Effector CD4-positive, alpha-beta T cell (primary cell): ENCODE results near the gene HOXA10. TPM values are rescaled to one million over a fixed set of nuclear protein-coding genes. Genes with fewer than 3 reads are reported as not detected.

ENCODE experiments used
- DNase-seq: peaks from one replicate; pipeline ENCODE4 v3.0.0-alpha.2; 2020
- total RNA-seq: gene quantifications from one replicate; lab custom pipeline; 2026; lab: John Stamatoyannopoulos, UW

HOXA10 gene
- total RNA-seq: not detected

DNA sequence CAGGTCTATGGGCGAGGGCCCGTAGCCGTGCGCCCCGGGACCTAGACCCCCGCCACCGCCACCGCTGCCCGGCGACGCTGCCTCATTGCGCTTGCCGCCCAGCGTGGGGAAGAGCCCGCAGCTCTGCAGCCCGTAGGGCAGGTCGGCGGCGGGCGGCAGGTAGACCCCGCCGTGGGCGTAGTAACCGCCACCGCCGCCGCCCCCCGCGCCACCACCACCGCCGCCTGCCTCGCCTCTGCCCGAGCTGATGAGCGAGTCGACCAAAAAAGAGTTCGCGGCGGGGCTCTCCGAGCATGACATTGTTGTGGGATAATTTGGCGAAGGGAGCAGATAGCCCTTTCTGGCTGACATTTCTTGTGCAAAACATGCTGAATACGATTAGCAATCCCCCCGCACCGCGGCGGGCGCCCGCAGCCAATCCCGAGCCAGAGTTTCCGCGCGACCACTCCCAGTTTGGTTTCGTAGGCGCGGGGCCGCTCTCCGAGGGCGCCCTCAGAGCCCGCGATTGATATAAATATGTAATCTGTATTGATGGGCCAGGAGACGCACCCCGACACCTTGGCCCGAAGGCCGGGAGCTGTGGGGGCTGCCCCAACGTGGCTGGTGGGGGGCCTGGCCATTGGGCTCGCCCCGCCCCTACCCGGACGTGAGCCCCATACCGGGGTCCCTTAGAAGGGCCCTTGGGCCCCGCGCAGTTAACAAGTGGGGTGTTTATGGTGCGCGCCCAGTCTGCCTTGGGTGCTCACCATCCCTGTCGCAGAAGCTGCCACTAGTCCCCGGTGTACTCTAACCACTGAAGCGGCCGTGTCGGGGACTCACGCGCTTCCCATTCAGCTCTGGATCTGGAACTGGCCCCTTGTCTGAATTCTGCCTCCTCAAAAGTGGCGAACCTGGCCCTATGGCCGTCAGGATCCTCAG, at the start of gene HOXA10:
TSS of gene HOXA10 (minus strand) at position 365 of the 918 bp plus-strand sequence. CDS start at position 351, 14 bp downstream.
- no peak for DNase-seq

DNA sequence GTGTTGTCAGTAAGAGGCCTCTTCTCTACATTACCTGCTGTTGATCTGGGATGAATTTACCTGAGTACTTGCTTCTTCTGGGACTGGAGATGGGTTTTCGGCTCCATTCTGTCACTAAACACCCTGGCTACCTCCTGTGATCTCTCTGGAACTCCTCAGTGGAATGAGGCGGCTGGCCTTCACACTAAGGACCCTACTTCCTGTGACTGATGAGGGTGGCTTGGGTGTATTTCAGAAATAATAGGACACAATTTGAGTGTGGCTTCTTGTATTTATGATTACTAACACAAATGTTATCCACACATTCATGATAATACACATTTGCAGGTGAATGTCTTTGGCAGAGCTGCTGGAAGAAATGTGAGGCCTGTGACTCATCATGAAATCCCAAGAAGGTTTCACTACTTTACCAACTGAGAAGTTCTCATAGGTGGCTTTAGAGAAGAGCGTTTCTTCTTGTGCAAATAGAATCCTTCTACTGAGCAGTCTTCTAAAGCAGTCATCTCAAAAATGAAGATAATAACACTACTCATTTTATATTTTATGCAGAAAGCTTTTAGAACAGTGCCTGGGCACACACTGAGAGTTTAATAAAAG, 47.2 kb upstream of the HOXA10 start:
- no peak for DNase-seq

DNA sequence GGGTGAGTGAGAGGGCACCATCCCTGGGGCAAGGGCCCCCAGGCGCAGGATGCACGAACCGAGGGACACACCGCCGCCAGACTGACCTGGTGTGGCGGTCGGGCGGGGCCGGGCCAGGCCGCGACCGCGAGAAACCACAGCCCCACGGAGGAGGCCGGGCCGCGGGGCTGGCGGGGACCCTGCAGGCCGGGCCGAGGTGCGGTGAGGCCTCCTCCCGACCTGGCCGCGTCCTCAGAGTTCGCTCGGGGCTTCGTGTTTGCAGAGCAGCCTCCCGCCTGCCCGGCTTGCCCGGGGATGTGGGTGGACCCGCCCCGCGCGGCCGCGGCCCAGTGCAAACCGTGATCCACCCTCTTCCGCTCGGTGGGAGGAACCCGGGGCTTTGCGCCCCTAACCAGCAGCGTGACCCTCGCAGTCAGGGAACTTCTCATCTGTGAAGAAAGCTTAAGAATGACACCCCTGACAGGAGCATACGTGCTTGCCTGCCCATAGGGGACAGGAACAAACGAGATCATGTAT, 46.4 kb upstream of the HOXA10 start:
- DNase-seq: no peak

DNA sequence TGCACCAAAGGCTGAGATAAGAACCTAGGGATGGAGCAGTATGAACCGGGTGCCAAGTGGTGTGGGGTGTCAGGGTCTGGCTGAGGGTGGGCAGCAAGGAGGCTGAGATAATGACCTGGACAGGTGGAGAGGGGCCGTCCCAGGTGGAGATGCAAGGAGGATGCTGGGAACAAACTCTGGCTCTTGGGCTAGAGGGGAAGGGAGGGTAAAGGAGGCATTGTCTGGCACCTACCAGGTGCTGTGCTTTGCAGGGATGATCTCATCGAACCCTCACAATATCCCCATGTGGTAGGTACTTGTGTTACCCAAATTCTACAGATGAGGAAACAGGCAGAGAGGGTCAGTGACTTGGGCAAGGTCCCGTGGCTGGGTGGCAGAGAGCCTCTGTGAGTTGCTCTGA, 45.7 kb upstream of the HOXA10 start:
- no peak for DNase-seq

DNA sequence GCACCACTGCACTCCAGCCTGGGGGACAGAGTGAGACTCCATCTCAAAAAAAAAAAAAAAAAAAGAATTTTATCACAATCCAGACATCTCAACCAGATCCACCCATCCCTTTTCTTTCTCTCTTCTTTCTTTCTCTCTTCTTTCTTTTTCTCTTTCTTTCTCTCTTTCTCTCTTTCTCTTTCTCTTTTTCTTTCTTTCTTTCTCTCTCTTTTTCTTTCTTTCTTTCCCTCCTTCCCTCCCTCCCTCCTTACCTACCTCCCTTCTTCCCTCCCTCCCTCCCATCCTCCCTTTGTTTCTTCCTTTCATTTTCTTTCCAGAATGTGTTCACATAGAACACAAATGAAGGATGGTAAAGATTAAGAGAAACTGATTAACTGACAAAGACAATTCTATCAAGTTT, 43.8 kb upstream of the HOXA10 start:
- no peak for DNase-seq

DNA sequence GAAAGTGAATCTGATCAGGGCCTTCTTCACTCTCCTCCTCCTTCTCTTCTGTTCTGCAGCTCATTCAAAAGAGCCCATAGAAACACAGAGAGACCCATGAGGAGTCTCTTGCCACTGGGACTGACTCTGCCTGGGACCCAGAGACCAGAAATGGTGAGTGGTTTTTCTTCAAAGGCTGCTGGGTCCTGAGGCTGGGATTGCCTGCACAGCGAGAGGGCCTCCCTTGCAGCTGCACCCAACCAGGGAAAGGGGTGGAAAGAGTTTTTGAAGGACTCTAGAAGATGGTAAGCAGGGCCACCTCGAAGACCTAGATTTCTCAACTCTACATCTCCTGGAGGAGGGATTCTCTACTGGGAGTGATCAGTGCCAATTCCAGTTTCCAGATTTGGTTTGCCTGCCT, 41.2 kb upstream of the HOXA10 start:
- DNase-seq: no peak

DNA sequence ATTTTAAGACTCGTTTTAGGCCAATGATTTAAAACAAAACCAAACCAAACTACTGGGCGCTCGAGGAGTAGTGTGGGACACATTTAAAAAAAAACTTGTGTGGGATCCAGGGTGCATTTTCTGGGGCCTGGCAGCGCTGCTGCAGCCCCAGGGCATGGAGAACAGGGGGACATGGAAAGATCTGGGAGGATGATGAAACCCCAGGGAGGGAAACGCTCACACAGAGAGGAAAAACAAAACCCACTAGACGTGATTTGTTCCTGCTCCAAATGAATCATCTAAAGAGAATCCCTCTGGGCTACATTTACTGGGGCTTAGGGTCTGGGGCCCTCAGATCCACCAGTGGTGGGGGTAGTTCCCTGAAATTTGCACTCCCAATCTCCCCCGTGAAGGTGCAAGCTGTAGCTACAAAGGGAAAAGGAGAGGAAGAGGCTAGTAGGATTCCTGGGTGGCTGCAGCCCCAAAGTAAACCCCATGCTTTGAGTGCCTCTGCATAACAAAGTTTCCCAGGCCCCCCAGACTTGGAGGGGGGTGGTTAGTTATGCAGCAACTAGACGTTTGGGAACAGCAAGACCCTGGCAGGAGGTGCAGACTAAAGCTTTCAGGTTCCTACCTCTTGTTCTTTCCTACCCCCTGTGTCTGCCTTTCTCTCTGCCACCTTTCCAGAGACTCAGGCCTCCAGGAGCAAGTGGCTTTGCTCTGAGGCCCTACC, 40.3 kb upstream of the HOXA10 start:
- no peak for DNase-seq

DNA sequence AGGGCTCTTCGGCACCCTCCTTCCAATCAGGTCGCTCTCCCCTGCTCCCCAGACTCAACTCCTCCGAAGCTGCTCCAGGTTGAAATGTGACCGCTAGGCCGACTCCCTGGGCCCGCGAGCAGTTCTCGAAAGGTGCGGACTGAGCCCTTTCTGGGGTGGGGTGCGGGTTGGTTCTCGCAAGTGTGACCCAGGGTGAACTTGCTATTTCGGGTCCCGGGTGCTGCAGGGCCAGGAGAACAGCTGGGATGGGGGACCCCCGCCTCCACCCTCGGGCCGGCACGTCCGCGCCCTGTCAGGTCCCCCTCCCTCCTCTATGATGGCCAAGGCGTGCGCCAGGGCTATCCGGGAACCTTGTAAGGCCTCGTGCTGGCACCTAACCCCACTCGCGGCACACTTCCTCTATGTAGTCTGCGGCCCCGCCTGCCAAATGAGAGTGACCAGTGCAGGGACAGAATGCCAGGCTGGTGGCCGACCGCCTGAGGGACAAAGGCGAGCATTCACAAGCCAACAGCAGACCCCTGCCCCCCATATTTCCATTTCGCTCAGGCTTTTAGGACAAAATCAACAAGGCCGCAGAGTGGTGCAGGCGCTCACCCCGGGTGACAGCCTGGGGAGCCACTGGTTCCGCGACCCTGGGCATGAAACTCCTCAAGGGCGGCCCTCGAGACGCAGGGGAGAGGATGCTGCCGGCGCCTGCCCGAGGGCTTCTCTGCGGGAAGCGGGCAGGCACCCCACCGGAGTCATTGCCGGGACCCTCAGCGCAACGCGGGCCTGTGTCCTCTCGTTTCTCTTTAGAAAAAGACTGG, 39.5 kb upstream of the HOXA10 start:
- no peak for DNase-seq

DNA sequence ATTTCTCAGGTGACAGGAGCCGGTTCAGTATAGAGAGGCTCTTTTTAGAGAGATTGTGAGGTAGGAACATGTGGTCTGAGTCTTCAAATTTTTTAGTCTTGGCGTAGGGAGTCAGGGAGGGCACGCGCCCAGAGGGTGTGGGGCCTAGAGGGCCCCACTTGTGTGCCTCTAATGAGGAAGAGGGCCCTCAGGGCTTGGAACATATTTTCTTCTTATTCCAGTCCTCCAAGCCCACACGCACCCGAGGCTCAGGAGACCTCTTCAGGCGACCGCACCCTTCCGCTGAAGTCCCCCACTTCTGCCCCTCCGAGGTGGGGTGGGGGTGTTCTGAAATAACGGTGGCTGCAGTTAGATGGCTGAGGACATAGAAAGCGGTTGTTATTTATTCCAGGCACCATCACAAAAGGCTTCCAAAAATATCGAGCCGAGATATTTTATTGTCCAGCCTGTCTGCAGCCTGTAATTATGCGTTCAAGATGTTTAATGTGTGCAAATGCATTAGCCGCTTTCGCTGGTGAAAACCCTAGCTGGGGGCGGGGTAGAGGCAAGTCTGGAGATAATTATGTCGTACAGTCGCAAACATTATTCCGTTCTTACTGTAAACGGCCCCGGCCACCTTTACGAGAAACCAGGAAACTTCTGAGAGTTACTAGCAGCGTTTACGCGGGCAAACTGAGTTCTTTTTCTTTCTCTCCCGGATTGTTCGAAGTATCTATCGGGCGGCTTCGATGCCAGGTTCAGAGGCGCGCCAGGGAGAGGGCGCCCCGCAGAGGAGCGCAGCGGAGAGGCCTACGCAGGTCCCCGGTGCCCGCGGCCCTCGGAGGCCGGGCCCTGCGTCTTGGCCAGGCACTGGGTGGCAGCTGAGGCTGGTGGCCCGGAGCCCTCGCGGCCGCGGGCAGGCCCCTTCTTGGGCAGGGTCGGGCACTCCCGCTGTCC, 38.6 kb upstream of the HOXA10 start:
- DNase-seq: no peak

DNA sequence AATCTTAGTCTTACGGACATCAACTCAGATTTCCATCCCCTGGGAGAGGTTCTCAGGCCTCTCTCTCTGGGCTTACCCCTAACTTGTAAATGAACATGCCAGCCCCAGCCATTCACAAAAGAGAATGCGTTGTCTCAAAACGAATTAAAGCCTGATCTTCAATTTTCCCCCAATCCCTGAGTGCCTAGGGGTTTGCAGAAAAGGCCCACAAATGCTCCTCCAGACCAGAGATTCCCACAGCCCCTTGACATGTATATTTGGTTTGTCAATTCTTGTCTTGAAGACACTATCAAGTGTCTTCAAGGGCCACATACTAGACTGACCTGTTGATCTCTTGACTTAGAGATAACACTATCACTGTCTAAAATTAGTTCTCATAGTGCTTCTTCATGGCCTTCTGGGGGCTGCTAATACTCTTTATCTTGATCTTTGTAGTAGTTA, 37.7 kb upstream of the HOXA10 start:
- DNase-seq: no peak

DNA sequence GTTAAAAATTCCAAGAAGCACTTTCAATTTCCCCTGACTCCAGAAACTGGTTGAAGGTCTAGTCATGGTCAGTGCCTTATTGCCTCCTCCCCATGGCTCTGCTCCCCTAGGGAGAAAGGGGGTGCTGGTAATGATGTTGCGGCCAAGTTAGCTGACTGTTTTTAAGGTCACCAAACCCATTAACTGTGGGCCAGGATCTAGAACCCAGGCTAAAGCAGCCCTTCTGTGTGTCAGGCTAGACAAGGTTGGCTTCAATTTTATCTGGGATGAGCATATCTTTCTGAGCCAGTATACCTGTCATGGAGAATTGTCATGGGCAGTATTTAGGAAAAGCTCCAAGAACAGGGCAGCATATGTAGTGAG, 36.9 kb upstream of the HOXA10 start:
- DNase-seq: no peak

DNA sequence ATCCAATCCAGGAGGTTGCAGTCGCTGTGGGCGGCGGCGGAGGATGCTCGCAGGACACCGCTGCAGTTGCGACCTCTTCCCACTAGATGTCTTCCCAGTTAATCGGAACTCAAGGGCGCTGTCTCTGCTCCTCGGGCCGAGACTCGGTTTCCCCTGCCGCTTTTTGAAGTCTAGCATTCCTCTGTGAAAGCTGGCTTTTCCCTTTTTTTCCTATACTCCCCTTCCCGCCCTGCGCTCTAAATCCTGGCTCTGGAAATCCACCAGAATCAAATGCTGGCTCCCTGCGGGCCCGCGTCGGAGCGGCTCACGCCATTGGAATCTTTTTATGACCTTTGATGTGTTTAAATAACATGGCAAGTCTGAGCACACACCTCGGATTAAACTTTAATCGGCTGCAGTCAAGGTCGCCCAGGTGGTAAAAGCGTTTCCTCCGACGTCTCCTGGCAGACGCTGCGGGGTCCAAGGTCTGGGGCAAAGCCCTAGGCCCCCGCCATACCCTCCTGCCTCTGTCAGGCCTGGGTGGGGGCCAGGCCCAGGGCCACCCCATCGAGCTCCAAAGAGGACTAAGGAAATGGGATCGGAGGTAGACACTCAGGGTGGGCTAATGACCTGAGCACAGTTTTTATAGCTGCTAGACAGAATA, 36.4 kb upstream of the HOXA10 start:
- no peak for DNase-seq

DNA sequence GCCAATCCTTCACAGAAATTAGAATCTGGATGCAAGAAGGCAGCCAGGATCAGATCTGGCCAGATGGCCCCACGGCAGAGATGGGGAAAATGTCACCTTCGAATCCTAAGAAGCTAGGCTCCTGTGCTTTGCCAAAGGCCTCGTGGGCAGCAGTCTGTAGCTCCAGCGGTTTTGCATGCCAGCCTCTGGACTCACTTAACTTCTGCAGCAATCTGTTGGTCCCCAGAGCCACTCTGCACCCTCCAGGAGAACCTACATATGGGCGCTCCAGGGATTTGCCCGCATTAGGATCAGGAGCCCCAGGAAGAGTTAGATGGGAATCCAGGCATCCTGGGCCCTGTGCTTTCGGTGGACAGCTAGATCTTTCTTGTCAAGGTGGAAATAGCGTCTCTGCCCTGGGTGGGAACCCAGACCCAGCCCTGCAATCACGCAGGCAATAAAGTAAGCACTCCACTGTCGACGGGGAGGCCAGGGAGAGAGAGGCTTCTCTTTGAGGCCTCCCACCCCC, 35.9 kb upstream of the HOXA10 start:
- no peak for DNase-seq

DNA sequence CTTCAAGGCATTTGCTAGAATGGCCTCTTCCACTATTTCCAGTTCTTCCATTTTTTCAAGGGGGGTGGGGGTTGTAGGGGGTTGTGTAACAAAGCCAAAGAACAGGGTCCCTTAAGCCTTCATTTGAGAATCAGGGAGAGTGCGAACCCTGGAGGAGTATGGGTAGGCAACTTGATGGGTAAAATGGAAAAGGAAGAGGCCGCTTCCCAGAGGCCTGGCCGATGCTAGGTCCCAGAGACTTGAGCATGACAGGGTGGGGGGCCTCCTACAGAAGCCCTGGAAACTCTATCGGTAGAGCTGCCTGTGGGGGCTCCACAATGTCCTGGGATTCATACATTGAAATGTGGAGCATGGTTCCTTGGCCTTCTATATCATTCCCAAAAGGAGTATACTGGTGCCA, 34.9 kb upstream of the HOXA10 start:
- no peak for DNase-seq

DNA sequence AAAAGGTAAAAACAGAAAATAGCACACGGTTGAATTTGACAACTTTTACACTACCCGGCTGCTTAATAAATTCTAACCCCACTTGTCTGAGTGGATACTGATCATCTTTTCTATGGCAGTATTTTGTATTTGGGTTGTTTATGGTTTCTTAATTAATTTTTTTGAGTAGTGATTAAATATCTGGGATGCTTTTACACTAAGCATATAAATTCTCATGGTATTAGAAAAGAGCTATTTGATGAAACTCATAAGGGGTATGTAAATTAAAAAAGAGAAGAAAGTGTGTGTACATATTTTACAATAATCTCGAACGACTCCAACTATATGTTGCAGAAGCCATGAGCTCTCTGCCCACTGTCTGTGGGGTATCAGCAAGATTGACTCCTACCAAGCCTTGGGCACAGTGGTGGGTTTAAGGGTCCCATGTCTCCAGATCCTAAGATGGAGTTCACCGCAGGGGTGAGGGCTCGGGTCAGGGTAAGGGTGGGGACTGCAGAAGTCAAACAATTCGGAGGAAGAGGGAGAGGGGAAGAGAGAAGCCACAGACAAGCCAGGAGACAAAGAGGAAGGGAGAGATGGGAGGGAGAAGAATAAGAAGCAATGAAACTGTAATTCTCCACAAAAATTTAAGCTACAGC, 33.3 kb upstream of the HOXA10 start:
- no peak for DNase-seq

DNA sequence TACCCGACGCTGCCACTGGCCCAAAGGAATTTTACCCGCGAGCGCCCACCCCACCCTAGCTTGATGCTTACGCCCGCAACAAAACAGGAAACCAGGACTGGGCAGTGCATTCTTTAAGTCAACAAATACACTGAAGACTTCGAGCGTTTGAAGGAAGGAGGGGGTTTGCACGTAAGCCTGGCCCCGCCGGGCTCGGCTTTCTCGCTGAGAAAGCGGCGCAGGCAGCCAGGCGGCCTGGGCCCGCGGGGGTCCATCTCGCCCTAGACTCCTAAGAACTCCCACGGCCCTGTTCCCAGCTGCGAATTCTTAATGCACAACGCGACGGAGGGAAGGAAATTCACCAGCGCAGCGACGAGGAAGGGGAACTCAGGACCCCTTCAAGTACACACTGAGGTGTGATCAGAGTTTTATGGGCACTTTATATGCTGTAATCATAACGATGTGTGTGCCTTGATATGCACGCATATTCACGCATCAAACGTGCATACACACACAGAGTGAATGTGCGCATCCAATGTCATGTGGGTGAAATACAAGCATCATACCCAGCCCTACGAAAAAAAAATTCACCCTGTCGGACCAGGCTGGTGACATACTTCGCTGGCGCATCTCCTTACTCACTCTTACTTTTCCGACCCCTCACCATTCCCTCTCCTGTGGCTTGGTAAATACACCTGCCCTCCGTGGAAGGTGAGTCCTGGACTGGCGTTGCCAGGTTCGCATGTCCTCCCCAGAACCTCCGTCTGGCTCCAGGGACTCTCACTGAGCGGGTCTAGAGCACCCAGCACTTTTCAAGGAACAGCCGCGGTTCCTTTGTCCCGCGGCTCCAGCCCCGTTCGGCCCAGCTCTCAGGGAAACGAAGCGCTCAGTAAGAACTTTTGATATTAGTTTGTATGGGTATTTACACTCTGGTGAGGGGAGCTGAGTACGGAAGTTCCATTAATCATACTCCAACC, 31.5 kb upstream of the HOXA10 start:
- DNase-seq: no peak

DNA sequence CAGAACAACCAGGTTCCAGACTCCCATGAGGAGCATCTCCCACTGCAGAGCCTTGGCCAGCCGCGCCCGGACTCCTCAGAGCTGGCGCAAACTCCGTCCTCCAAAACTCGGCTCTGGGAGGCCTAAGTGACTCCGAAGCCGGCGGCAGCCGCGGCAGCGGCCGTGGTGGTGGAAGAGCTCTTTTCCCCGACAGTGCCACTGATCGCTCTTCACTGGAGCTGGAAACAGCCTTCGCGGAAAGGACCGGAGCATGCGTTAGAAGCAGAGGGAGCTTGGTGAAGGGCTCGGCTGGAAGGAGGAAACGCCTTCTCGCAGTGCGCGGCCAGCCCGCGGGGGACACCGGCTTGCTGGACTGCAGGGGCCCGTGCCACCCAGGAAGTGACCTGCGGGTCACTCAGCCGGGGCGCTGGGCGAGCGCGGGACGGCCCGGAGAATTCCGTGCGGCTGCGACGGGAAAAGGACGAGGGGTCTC, 30.8 kb upstream of the HOXA10 start:
- DNase-seq: no peak

DNA sequence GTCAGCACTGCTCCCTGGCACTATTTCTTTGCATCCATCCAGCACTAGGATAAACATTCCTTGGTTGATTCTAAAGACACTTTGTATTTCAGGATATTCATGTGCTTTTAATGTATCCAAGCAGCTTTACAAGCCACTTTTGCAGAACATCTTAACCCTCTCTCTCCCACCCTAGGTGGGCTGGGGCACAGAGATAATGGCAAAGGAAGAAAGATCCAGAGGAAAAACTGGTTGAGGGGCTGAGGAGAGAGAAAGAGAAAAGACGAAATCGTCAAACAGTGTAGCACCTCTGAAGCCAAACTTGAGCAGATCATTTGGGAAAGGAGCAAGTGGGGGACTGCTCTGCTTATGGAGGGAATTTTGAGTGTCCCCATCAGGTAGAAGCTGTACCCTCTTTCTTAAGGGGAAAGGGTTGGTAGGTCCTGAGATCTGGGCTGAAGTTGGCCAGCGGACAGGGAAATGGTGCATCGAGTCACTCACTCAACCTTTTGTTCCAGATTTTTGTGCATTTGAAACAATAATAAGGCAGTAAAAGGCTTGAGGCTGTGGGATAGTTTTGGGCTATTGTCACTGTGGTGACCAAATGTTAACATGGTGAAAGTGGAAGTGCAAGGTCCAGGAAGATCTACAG, 30.0 kb upstream of the HOXA10 start:
- no peak for DNase-seq
